Peyer's patch (tissue), 4 donors: ENCODE results near the gene CDKN2A.

Source experiments
- POLR2A ChIP-seq, 2 donors: fragments of 450-650 bp; IDR thresholded peaks; one replicate each; pipeline ENCODE4 v1.5.1; 2017; ENCODE audit warnings: antibody characterized with exemption in 2 of 2, mild to moderate bottlenecking in 2 of 2, moderate library complexity in 2 of 2
- TF ChIP-seq, protein P1 (sequence below), 6 experiments: fragments of 450-650 bp in 4 of 6; fragments of 200-600 bp in 2 of 6; sonication (generic) in 1 of 6; IDR thresholded peaks; one replicate each; pipeline ENCODE4 v1.5.1; 2017 to 2019; ENCODE audit warnings: antibody characterized with exemption in 6 of 6, mild to moderate bottlenecking in 3 of 6, moderate library complexity in 1 of 6

DNA sequence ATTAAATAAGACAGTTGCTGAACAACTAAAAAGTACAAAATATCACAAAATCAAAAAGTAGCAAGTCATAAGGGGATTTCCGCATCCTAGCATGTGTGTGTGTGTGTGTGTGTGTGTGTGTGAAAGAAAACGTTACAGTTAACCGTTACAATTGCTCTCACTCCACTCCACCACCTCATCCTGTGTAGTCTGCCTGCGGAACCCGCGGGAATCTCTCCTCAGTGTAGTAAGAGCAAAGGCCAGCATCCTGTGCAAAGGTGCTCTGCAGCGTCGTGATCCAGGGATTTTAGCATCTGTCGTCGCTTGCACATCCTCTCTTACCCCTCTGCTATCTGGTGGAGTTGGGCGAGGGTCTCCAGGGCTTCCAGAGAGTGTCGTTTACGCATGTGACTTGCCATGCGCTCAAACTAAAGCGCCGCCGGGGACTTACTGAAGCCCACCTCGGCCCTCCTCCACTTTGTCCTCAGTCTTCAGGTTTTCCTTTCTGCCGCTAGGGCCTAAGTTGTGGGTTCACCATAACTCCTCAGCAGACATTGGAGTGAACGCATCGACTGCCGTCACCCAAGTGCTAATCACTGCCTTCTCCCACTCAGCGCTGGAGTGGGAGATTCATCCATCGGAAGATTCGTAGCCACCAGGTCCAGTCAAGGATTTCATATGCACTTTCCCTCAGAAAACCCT, 11.0 kb upstream of the CDKN2A start:
- TF ChIP-seq, protein P1, sequence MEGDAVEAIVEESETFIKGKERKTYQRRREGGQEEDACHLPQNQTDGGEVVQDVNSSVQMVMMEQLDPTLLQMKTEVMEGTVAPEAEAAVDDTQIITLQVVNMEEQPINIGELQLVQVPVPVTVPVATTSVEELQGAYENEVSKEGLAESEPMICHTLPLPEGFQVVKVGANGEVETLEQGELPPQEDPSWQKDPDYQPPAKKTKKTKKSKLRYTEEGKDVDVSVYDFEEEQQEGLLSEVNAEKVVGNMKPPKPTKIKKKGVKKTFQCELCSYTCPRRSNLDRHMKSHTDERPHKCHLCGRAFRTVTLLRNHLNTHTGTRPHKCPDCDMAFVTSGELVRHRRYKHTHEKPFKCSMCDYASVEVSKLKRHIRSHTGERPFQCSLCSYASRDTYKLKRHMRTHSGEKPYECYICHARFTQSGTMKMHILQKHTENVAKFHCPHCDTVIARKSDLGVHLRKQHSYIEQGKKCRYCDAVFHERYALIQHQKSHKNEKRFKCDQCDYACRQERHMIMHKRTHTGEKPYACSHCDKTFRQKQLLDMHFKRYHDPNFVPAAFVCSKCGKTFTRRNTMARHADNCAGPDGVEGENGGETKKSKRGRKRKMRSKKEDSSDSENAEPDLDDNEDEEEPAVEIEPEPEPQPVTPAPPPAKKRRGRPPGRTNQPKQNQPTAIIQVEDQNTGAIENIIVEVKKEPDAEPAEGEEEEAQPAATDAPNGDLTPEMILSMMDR (IDR thresholded peaks at IDR 0.05) = peak in 1 of 6 experiments; percentile 14
- no peak for TF ChIP-seq POLR2A (IDR thresholded peaks at IDR 0.05)
